Measurements from ENCODE around the gene BTBD2.
A peak's percentile ranks its signal among the peaks of the same experiment; 100 is the strongest.

The BTBD2 gene

GRCh38 chr19:2015608-2015950, at the start of gene BTBD2:
TSS of gene BTBD2 (minus strand) at chr19:2015714. CDS start at chr19:2015703, 11 bp downstream.
- peak; percentile 73 for DNase-seq

- DNase-seq, result no peak
These were observed 49.4 kb upstream of the BTBD2 start for GRCh38 chr19:2064788-2065524.

GRCh38 chr19:2064395-2064787, 48.9 kb upstream of the BTBD2 start:
- DNase-seq, result no peak

- DNase-seq, result no peak
These were observed 48.3 kb upstream of the BTBD2 start for GRCh38 chr19:2063824-2064223.

GRCh38 chr19:2062770-2063169, 47.3 kb upstream of the BTBD2 start:
- no peak for DNase-seq

GRCh38 chr19:2062389-2062729, 46.8 kb upstream of the BTBD2 start:
- DNase-seq, result no peak

DNA sequence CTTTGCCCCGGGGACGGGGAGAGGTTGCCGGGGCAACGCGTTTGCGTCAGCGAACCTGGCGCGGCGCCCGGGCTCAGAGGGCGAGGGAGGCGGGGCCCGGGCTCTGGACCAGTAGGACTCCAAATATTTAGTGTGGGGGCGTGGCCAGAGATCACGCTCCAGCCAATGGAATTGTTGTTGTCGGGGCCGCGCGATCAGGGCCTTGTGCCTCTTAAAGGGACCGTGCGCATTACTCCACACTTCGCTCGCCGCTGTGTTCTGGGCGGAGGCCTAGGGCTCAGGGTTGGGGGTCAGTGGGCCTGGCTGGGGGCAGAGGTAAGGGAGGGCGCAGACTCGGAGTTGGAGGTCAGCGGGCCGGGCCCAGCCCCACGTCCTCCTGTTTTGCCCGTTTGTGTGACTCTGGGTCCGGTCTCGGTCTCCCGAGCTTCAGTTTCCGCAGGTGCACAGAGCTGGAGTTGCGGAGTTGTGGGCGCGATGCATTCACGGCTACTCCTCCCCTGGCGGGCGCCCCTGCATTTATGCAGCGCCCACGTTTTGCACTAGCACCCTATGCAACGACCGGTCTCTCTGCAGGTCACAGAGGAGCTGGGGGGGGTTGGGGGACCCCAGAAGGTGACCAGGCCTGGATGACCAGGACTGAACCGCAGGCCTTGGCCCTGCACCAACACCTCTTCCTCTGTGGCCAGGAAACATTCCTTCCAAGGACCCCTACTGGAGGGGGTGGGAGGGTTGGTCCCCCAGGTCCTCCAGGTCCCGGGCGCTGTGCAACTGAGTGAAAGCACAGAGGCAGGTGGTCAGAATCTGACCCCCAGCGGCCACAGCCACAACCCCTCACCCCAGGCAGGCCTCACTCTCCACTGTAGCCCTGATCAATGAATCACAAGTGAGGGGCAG, 46.2 kb upstream of the BTBD2 start:
- DNase-seq, result peak; percentile 99

DNA sequence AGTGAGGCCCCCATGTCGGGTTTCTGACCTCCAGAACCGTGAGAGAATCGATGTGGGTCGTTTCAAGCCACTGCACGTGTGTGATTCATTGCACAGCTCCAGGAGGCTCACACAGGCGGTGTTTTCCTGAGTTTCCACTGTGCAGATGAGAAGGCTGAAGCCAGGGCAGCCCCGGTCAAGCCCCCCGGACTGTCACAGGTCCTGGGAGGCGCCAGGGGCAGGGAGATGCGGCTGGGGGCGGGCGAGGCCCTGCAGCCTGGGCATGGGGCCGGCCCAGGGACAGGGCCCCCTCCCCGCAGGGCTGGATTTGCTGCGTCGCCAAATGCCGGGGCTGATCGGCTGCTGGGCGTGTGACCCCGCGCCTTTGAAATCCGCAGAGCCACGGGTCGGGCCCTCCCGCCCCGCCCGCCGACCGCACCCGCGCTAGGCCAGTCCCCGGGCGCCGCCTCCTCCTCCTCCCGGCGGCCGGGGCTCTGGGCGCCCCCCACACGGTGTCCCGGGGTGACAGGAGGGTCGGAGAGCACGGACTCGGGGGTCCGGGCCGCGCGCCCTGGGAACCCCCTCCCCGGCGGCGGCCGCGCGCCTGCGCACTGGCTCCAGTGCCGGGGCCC, 45.5 kb upstream of the BTBD2 start:
- peak in 1 of 2 donors; percentile 35 for DNase-seq

GRCh38 chr19:2059422-2060201, 44.1 kb upstream of the BTBD2 start:
- no peak for DNase-seq

- DNase-seq, result no peak
These were observed 43.3 kb upstream of the BTBD2 start for GRCh38 chr19:2058570-2059421.

DNA sequence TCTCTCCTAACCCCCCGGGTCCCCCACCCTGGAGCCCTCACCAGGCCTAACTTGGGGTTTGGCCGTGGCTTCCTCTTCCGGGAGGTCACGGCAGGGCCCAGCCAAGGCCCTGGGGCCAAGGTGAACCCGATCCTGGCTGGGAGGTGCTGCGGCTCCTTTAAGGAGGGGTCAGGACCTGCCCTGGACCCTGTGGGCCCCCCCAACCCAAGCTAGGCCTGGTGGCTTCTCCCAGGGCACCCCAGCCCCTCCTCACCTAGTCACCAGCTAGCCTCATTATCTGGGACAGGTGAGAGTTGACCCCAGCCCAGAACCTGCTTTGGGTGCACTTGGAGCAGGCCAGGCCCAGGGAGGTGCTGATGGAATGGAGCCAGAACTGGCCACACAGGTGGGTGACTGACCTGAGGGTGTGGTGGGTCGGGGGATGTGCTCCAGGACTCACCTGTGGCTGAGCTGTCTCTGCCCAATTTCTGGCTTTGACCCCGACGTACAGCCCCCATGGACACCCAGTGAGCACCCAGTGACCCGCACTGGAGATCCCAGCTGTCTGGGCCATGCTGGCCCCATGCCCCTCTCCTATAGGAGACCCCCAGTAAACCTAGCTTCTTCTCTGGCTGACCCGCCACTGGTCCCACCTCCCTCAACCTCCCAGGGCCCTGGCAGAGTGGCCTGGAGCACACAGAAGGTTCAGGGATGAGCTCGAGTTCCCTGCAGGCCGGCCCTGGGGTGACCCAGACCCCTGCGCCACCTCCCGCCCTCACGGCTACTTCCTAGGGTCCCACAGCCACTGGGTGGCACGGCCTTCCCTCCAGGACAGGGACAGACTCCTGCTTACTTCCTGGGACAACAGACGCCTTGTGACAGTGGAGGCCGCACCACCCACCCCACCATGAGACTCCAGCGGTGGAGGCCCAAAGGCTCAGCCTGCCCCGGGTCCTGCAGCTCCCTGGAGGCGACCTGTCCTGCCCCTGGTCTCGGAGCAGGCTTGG, 42.3 kb upstream of the BTBD2 start:
- no peak for DNase-seq

DNA sequence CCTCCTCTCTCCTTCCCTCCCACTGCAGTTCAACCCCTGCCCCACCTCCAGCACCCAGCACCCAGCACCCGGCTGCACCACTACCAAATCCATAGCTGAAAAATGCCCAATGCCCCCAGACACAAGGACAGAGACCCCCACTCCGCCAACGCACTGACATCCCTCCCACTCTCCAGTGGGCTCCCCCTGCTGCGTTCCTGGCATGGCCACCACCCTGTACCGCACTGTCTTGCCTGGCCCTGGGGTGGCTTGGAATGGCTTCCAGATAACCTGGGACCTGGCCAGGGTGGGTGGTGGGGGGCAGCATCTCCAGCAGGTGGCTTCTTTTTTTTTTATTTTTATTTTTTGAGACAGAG, 41.3 kb upstream of the BTBD2 start:
- DNase-seq, result no peak

GRCh38 chr19:2055931-2056836, 40.7 kb upstream of the BTBD2 start:
- no peak for DNase-seq

DNA sequence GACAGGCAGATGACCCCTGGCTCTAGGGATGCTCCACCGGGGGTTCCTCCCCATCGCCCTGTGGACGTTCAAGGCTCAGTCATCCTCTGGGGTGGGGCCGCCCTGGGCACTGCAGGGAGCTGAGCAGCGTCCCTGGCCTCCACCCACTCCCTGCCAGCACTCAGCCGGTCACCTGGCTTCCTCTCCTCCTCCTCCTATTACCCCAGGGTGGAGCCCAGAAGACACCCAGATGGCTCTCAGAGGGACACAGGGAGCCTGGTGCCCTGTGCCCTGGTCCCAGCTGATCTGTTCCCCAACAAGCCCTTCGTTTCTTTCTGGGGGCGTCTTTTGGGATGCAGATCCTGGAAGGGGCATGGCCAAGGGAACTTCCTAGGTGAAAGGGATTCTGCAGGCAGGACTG, 39.2 kb upstream of the BTBD2 start:
- DNase-seq, result no peak

GRCh38 chr19:2053601-2054389, 38.3 kb upstream of the BTBD2 start:
- DNase-seq, result no peak

DNA sequence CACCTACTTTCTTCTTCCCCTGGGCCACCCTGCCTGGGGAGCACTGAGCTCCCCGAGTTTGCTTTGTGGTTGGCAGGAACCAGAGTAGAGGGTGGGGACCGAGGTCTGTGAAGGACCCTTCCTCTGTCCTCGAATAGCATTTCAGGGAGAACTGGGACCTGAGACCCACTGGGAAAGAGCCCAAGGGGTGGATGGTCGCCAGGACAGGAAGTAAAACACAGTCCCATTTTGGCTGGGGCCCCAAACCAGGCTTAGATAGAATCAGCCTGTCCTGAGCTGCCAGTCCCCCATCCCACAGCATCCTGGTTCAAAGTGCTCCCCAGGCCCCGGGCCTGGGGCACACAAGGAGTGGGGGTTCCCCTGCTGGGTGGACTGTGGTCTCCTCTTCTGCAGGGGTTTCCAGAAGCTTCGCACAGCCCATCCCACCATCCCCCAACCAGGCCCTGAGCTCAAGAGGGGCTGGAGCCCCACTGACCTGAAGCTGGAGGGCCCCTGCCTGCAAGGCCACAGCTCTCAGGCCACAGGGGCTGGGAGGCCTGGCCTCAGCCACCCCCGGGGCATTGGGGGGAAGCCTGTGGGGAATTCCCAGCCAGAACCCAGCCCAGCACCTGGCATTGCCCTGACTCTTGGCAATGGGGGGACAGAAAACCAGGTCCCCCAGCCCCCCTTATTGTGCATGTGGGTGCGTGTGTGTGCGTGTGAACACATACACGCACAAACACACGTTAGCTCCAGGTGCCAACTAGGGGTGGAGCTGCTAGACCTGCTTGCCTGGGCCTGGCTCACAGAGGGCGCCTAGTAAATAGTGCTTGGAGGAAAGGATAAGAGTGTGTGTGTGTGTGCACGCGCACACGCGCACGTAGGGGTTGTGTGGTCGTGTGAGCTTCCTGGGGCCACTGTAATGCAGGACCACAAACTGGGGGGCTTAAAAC, 36.5 kb upstream of the BTBD2 start:
- DNase-seq, result peak in 1 of 2 donors; percentile 38

GRCh38 chr19:2050991-2051772, 35.7 kb upstream of the BTBD2 start, which contains the start of gene MKNK2:
TSS of gene MKNK2 (minus strand) at chr19:2051244. CDS start at chr19:2050851, 393 bp downstream.
- DNase-seq, result peak; percentile 96 to 97
